Fibroblast of lung (primary cell): ENCODE measurements around the gene LARP7.

ENCODE experiments used
- EZH2 ChIP-seq: IDR thresholded peaks from 2 replicates; pipeline ENCODE4 v1.5.1; 2012; ENCODE audit warnings: low read length, control low read depth, mild to moderate bottlenecking; ENCODE audit errors: missing control alignments
- TF ChIP-seq, protein P1 (sequence below), 2 donors: IDR thresholded peaks in 1 of 2; conservative IDR thresholded peaks in 1 of 2; 1 replicate in 1 of 2; 2 replicates in 1 of 2; pipeline ENCODE4 v1.5.1; 2011 to 2012; ENCODE audit warnings: low read length in 2 of 2, control low read depth in 1 of 2, inconsistent platforms in 1 of 2, low read depth in 1 of 2, mild to moderate bottlenecking in 1 of 2

DNA sequence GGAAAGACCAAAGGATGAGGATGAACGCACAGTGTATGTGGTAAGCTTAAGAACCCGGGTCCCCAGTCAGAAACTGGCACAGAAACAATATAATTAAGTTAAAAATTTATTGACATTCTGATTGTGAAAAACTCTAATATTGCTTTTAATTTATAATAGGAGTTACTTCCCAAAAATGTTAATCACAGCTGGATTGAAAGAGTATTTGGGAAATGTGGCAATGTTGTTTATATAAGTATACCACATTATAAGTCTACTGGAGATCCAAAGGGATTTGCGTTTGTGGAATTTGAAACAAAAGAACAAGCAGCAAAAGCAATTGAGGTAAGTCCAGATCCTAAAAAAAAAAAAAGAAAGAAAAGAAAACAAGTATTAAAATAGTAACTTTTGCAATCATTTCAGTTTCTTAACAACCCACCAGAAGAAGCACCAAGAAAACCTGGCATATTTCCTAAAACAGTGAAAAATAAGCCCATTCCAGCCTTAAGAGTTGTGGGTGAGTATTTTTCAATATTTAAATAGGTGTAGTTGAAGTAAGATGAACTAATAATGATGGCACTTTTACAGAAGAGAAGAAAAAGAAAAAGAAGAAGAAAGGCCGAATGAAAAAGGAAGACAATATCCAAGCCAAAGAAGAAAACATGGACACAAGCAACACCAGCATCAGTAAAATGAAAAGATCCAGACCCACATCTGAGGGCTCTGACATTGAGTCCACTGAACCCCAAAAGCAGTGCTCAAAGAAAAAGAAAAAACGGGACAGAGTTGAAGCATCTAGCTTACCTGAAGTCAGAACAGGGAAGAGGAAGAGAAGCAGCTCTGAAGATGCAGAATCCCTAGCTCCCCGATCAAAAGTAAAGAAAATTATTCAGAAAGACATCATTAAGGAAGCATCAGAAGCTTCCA lies 9.9 kb downstream of the LARP7 start:
- TF ChIP-seq, protein P1, sequence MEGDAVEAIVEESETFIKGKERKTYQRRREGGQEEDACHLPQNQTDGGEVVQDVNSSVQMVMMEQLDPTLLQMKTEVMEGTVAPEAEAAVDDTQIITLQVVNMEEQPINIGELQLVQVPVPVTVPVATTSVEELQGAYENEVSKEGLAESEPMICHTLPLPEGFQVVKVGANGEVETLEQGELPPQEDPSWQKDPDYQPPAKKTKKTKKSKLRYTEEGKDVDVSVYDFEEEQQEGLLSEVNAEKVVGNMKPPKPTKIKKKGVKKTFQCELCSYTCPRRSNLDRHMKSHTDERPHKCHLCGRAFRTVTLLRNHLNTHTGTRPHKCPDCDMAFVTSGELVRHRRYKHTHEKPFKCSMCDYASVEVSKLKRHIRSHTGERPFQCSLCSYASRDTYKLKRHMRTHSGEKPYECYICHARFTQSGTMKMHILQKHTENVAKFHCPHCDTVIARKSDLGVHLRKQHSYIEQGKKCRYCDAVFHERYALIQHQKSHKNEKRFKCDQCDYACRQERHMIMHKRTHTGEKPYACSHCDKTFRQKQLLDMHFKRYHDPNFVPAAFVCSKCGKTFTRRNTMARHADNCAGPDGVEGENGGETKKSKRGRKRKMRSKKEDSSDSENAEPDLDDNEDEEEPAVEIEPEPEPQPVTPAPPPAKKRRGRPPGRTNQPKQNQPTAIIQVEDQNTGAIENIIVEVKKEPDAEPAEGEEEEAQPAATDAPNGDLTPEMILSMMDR (conservative IDR thresholded peaks at IDR 0.05 in 1 of 2, IDR thresholded peaks at IDR 0.05 in 1 of 2; ENCODE audit: low read depth in 1 of 2, low read length in 2 of 2): no peak
- no peak for TF ChIP-seq EZH2
